Hepatocyte (in vitro differentiated cells): ENCODE measurements around the gene ZNF548. TPM values are rescaled to one million over a fixed set of nuclear protein-coding genes. Genes with fewer than 3 reads are reported as not detected.
A peak's percentile ranks its signal among the peaks of the same experiment; 100 is the strongest.

ENCODE experiments used
- DNase-seq: peaks from one replicate; pipeline ENCODE4 v3.0.0-alpha.2; 2016; ENCODE audit warnings: low spot score
- H2AFZ ChIP-seq: fragments of 200-600 bp; sonication (generic); 2 replicates; pipeline ENCODE4 v1.6.0; 2016; ENCODE audit warnings: antibody characterized with exemption, mild to moderate bottlenecking
- H3K27ac ChIP-seq: fragments of 200-600 bp; sonication (generic); 2 replicates; pipeline ENCODE4 v1.5.1; 2016; ENCODE audit warnings: mild to moderate bottlenecking
- H3K27me3 ChIP-seq: fragments of 200-600 bp; sonication (generic); 2 replicates; pipeline ENCODE4 v1.6.1; 2016
- H3K36me3 ChIP-seq: fragments of 200-600 bp; sonication (generic); replicated peaks from 2 replicates; pipeline ENCODE4 v1.5.1; 2016; ENCODE audit warnings: low read depth; ENCODE audit not compliant: insufficient read depth
- H3K4me1 ChIP-seq: fragments of 200-600 bp; sonication (generic); 2 replicates; pipeline ENCODE4 v1.5.1; 2016; ENCODE audit warnings: mild to moderate bottlenecking, moderate library complexity; ENCODE audit not compliant: insufficient read depth
- H3K4me2 ChIP-seq: fragments of 200-600 bp; sonication (generic); 2 replicates; pipeline ENCODE4 v1.6.0; 2016
- H3K4me3 ChIP-seq: fragments of 200-600 bp; sonication (generic); 2 replicates; pipeline ENCODE4 v1.5.1; 2016; ENCODE audit warnings: mild to moderate bottlenecking
- H3K79me2 ChIP-seq: fragments of 200-600 bp; sonication (generic); 2 replicates; pipeline ENCODE4 v1.6.0; 2017; ENCODE audit warnings: mild to moderate bottlenecking
- H3K9me2 ChIP-seq: fragments of 200-600 bp; sonication (generic); replicated peaks from 2 replicates; pipeline ENCODE4 v1.6.0; 2017; ENCODE audit warnings: mild to moderate bottlenecking; ENCODE audit not compliant: insufficient read depth
- H3K9me3 ChIP-seq: fragments of 200-600 bp; sonication (generic); 2 replicates; pipeline ENCODE4 v1.5.1; 2016; ENCODE audit warnings: low read depth, mild to moderate bottlenecking
- H4K20me1 ChIP-seq: fragments of 200-600 bp; sonication (generic); 2 replicates; pipeline ENCODE4 v1.6.0; 2016; ENCODE audit warnings: mild to moderate bottlenecking; ENCODE audit not compliant: insufficient read depth, poor library complexity, severe bottlenecking
- EZH2 ChIP-seq: fragments of 200-600 bp; sonication (generic); IDR thresholded peaks from 2 replicates; pipeline ENCODE4 v1.6.1; 2016; ENCODE audit warnings: antibody characterized with exemption, mild to moderate bottlenecking, borderline replicate concordance
- EZH2phosphoT487 ChIP-seq: fragments of 200-600 bp; sonication (generic); IDR thresholded peaks from one replicate; pipeline ENCODE4 v1.6.1; 2018; ENCODE audit warnings: antibody characterized with exemption, mild to moderate bottlenecking, low read depth, moderate library complexity; ENCODE audit not compliant: unreplicated experiment, severe bottlenecking
- WGBS: methylation state at CpG from one replicate; pipeline ENCODE4 v1.1.6; 2016; ENCODE audit warnings: low lambda C conversion rate; ENCODE audit errors: missing lambda C conversion rate; 5-methylcytosine and 5-hydroxymethylcytosine counted together
- polyA plus RNA-seq: library from polyadenylated mRNA; unstranded; fragments of >200 nt; fragmentation: Nextera tagmentation; extraction: Ambion mirVana; gene quantifications from 2 replicates; pipeline ENCODE4 v1.2.1, GENCODE V29; 2016
- total RNA-seq: library from RNA; depleted of rRNA; stranded (reverse); fragments of >200 nt; gene quantifications from 2 replicates; pipeline ENCODE4 v1.2.3, GENCODE V29; 2014
- TF ChIP-seq, protein P1 (sequence below): fragments of 200-600 bp; sonication (generic); IDR thresholded peaks from 2 replicates; pipeline ENCODE4 v1.5.1; 2016; ENCODE audit warnings: antibody characterized with exemption, mild to moderate bottlenecking; ENCODE audit not compliant: poor library complexity

The ZNF548 gene
- total and polyA plus RNA-seq, 2 experiments from 2014 or later: 9.3 to 26.3 TPM

DNA sequence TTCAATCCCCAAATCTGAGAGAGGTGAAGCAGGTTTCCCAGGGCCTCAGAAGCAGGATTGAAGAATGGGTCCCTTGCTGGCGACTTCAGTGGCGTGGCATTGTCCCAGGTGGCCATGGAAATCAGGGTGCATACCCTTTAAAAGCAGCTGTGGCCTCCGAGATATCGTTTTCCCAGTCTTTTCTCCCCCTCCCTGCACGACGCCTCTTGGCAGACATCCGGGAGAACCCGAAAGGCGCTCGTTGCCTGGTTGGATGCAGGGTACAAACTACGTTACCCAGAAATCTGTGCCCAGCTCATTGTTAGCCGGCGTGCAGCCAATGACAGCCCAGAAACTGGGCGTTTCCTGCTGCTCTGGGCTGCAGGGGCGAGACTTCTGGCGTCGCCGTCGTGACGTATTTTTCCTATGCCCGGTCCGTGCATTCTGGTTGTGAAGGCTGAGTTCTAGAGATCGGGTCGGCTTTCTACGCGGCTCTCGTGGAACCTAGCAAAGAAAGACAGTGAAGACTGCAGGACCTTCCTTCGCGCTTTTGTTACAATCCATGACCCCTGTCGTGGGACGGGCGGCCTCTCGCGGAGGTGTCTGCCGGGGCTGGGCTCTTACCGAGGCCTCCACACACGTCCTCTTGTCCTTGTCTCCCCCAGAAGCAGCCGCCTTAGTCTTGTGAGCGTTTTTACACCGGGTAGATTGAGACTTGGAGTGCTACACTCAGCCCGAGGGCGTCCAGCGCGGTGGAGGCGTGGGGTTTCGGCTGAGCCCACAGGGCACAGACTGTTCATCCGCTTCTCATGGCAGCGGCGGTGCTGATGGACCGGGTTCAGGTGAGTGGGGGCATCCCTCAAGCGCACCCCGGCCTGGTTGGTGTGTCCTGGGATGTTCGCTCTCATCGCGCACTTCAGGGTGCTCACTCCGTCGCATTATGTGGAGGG is 38.5 kb upstream of the ZNF548 start, which contains the start of gene ZNF304:
Gene ZNF304 (plus strand): TSS at position 395 of the 929 bp plus-strand sequence. CDS start 394 bp downstream, at position 789.
- Histone ChIP-seq H3K9me3 (no peaks in the 10 kb centered on the region), H3K27me3 (no peaks in the 10 kb centered on the region), H3K36me3 (no peaks in the 10 kb centered on the region), H4K20me1 (no peaks in the 10 kb centered on the region), H3K4me1 (peaks cover 12% of the 10 kb centered on the region), H3K4me3 (peak within 1 kb of the TSS; percentile 85), H3K27ac (peak within 1 kb of the TSS; percentile 88), H3K9me2 (no peaks in the 10 kb centered on the region), H2AFZ (peak within 1 kb of the TSS; percentile 72), H3K79me2 (peaks cover 29% of the 10 kb centered on the region), H3K4me2 (peak within 1 kb of the TSS; percentile 98)
- TF ChIP-seq EZH2 (no peak), EZH2phosphoT487 (no peak)
- TF ChIP-seq, protein P1, sequence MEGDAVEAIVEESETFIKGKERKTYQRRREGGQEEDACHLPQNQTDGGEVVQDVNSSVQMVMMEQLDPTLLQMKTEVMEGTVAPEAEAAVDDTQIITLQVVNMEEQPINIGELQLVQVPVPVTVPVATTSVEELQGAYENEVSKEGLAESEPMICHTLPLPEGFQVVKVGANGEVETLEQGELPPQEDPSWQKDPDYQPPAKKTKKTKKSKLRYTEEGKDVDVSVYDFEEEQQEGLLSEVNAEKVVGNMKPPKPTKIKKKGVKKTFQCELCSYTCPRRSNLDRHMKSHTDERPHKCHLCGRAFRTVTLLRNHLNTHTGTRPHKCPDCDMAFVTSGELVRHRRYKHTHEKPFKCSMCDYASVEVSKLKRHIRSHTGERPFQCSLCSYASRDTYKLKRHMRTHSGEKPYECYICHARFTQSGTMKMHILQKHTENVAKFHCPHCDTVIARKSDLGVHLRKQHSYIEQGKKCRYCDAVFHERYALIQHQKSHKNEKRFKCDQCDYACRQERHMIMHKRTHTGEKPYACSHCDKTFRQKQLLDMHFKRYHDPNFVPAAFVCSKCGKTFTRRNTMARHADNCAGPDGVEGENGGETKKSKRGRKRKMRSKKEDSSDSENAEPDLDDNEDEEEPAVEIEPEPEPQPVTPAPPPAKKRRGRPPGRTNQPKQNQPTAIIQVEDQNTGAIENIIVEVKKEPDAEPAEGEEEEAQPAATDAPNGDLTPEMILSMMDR: no peak
- peak; percentile 95 for DNase-seq
- 2% methylated on average over 57 of the region's 57 CpGs for WGBS

DNA sequence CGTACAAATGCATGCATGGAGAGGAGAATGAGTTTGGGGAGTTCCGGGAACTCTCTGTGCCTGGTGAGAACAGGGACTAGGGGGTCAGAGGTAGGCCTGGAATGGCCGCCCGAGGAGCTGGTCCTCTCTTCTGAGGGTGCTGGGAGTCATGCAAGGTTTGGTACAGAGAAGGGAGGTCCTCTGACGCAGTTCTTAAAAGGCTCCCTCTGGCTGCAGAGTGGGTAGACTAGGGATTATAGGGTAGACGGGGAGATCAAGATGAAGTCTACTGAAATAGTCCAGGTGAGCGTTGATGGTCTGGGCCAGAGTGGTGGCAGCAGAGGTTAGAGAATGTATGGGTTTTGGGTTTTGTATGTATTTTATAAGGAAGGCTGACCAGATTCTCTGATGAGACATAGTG is 37.8 kb upstream of the ZNF548 start:
- Histone ChIP-seq H3K27ac (peak overlapping the region; percentile 88), H3K4me2 (peak overlapping the region; percentile 98), H2AFZ (peak overlapping the region; percentile 66), H3K79me2 (peaks cover 29% of the 10 kb centered on the region), H3K9me3 (no peaks in the 10 kb centered on the region), H3K9me2 (no peaks in the 10 kb centered on the region), H3K4me3 (peak overlapping the region; percentile 85), H3K4me1 (peaks cover 12% of the 10 kb centered on the region), H3K27me3 (no peaks in the 10 kb centered on the region), H4K20me1 (no peaks in the 10 kb centered on the region), H3K36me3 (no peaks in the 10 kb centered on the region)
- WGBS: 34% methylated on average over 7 of the region's 7 CpGs
- peak; percentile 13 for DNase-seq
- TF ChIP-seq, protein P1: no peak
- TF ChIP-seq EZH2phosphoT487: no peak
- no peak for TF ChIP-seq EZH2

DNA sequence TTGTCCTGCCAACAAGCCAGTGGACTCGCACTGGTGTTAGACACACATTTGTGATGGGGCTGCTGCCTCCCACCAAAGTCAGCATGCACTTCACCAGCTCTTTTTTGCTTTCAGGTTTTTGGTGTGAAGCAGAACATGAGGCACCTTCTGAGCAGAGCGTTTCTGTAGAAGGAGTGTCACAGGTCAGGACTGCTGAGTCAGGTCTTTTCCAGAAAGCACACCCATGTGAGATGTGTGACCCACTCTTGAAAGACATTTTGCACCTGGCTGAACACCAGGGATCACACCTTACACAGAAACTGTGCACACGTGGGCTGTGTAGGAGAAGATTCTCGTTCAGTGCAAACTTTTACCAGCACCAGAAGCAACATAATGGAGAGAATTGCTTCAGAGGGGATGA is 33.7 kb upstream of the ZNF548 start:
- H3K4me1 ChIP-seq: peaks cover 12% of the 10 kb centered on the region
- WGBS: 94% methylated on average over 4 of the region's 4 CpGs
- no peak overlapping the region for H3K4me3 ChIP-seq
- no peak overlapping the region for H3K4me2 ChIP-seq
- H2AFZ ChIP-seq: no peak overlapping the region
- no peaks in the 10 kb centered on the region for H3K27me3 ChIP-seq
- no peaks in the 10 kb centered on the region for H3K9me2 ChIP-seq
- no peak overlapping the region for H3K27ac ChIP-seq
- H3K79me2 ChIP-seq: peaks cover 29% of the 10 kb centered on the region
- H3K36me3 ChIP-seq: no peaks in the 10 kb centered on the region
- TF ChIP-seq, protein P1: no peak
- no peaks in the 10 kb centered on the region for H3K9me3 ChIP-seq
- H4K20me1 ChIP-seq: no peaks in the 10 kb centered on the region
- DNase-seq: no peak
